Measurements from ENCODE around the gene FBLN1.
A peak's percentile ranks its signal among the peaks of the same experiment; 100 is the strongest.
"Not testable (repeated sequence)": the region's sequence is repeated elsewhere in the genome, so short reads cannot be mapped to it uniquely, and the experiment has no call there.

Gene FBLN1

GRCh38 chr22:45477366-45478107, 25.1 kb upstream of the FBLN1 start:
- no peak for DNase-seq (ENCODE audit: low read depth in 2 of 2)

GRCh38 chr22:45478108-45478771, 24.4 kb upstream of the FBLN1 start:
- peak; percentile 95 for DNase-seq (ENCODE audit: low read depth in 2 of 2)

- no peak for DNase-seq (ENCODE audit: low read depth in 2 of 2)
Measured at GRCh38 chr22:45480717-45481116, 22.0 kb upstream of the FBLN1 start.

GRCh38 chr22:45481661-45482060, 21.0 kb upstream of the FBLN1 start:
- DNase-seq (ENCODE audit: low read depth in 2 of 2) = no peak

GRCh38 chr22:45482169-45482568, 20.5 kb upstream of the FBLN1 start:
- DNase-seq (ENCODE audit: low read depth in 2 of 2) = no peak

- DNase-seq (ENCODE audit: low read depth in 2 of 2) = no peak
Measured at GRCh38 chr22:45483319-45483718, 19.4 kb upstream of the FBLN1 start.

- no peak for DNase-seq (ENCODE audit: low read depth in 2 of 2)
Measured at GRCh38 chr22:45483918-45484499, 18.7 kb upstream of the FBLN1 start.

GRCh38 chr22:45484742-45485141, 17.9 kb upstream of the FBLN1 start:
- DNase-seq (ENCODE audit: low read depth in 2 of 2) = no peak

GRCh38 chr22:45485261-45485660, 17.4 kb upstream of the FBLN1 start:
- no peak for DNase-seq (ENCODE audit: low read depth in 2 of 2)

- DNase-seq (ENCODE audit: low read depth in 2 of 2) = no peak
Measured at GRCh38 chr22:45488764-45489370, 13.8 kb upstream of the FBLN1 start.

- DNase-seq (ENCODE audit: low read depth in 2 of 2) = no peak
Measured at GRCh38 chr22:45490836-45491235, 11.8 kb upstream of the FBLN1 start.

GRCh38 chr22:45491841-45492240, 10.8 kb upstream of the FBLN1 start:
- no peak for DNase-seq (ENCODE audit: low read depth in 2 of 2)

- peak in 1 of 2 experiments; percentile 32 for DNase-seq (ENCODE audit: low read depth in 2 of 2)
Measured at GRCh38 chr22:45493286-45493771, 9.4 kb upstream of the FBLN1 start.

- DNase-seq (ENCODE audit: low read depth in 2 of 2) = not testable (repeated sequence)
Measured at GRCh38 chr22:45494306-45494705, 8.4 kb upstream of the FBLN1 start.

- not testable (repeated sequence) for DNase-seq (ENCODE audit: low read depth in 2 of 2)
Measured at GRCh38 chr22:45495616-45496015, 7.1 kb upstream of the FBLN1 start.

- no peak for DNase-seq (ENCODE audit: low read depth in 2 of 2)
Measured at GRCh38 chr22:45496451-45496941, 6.2 kb upstream of the FBLN1 start.

GRCh38 chr22:45497351-45498145, 5.1 kb upstream of the FBLN1 start:
- no peak for DNase-seq (ENCODE audit: low read depth in 2 of 2)

- no peak for DNase-seq (ENCODE audit: low read depth in 2 of 2)
Measured at GRCh38 chr22:45499746-45500145, 2.9 kb upstream of the FBLN1 start.

- DNase-seq (ENCODE audit: low read depth in 2 of 2) = no peak
Measured at GRCh38 chr22:45503050-45503815, 550 bp downstream of the FBLN1 start.

GRCh38 chr22:45503816-45504372, 1.2 kb downstream of the FBLN1 start:
- DNase-seq (ENCODE audit: low read depth in 2 of 2) = no peak
